ENCODE results near the gene TRAPPC4. TPM values are rescaled to one million over a fixed set of nuclear protein-coding genes. Genes with fewer than 3 reads are reported as not detected.
"Not testable (repeated sequence)": the region's sequence is repeated elsewhere in the genome, so short reads cannot be mapped to it uniquely, and the experiment has no call there.

The TRAPPC4 gene, protein sequence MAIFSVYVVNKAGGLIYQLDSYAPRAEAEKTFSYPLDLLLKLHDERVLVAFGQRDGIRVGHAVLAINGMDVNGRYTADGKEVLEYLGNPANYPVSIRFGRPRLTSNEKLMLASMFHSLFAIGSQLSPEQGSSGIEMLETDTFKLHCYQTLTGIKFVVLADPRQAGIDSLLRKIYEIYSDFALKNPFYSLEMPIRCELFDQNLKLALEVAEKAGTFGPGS
- 49.7 TPM for total RNA-seq
- long read RNA-seq, transcript TRAPPC4-214 (5 exons, 1,759 nt): major isoform, 31 of 36 reads
- long read RNA-seq, partial matches to known transcripts: 0 of 36 reads
- long read RNA-seq, other reads (novel, unspliced or antisense): 1 of 36 reads

DNA sequence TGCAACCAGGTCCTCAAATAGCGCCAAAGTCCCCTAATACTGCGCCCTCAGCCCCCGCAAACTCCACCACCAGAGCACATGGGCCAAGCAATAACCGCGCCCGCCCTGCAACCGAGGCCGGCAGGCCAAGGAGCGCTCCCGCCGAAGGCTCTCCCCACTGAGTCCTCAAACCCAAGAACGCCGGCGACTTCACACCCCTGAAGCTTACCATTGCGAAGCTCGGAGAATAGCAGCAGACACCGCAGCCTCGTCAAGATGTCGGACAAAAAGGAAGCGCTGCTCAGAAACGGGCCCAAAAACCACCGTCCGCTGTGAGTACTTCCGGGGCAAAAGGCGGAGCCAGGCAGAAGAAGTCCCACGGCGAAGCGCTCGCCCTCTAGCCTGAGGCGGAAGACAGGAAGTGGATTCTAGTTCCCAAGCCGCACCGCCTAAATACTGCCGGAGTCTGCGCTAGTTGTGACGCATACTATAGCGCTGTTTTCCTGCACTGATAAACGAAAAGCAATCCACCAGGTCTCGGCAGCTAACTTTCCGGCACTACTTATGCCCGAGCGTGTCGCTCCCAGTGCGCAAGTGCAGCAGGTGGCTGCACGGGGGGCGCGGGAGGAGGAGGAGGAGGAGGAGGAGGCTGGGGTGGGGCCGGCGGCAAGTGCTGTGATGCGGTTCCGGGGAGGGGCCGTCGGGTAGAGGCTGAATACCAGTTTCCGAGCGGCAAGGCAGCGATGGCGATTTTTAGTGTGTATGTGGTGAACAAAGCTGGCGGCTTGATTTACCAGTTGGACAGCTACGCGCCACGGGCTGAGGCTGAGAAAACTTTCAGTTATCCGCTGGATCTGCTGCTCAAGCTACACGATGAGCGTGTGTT is at the start of gene TRAPPC4, which contains the start of gene RPS25:
TRAPPC4 (plus strand) TSS at position 693 of the 865 bp plus-strand sequence; CDS start at position 723, 30 bp downstream.
RPS25 (minus strand) TSS at position 270 of the 865 bp plus-strand sequence; CDS start at position 211, 59 bp downstream.
- Histone ChIP-seq H3K27me3 (ENCODE audit: low read depth) (no peaks in the 10 kb centered on the region), H3K4me3 (peak within 1 kb of the TSS; percentile 93), H3K4me1 (peaks cover 48% of the 10 kb centered on the region), H3K27ac (peak within 1 kb of the TSS; percentile 96), H3K36me3 (peaks cover 64% of the 10 kb centered on the region), H3K9me3 (no peaks in the 10 kb centered on the region)
- TF ChIP-seq, protein P1, sequence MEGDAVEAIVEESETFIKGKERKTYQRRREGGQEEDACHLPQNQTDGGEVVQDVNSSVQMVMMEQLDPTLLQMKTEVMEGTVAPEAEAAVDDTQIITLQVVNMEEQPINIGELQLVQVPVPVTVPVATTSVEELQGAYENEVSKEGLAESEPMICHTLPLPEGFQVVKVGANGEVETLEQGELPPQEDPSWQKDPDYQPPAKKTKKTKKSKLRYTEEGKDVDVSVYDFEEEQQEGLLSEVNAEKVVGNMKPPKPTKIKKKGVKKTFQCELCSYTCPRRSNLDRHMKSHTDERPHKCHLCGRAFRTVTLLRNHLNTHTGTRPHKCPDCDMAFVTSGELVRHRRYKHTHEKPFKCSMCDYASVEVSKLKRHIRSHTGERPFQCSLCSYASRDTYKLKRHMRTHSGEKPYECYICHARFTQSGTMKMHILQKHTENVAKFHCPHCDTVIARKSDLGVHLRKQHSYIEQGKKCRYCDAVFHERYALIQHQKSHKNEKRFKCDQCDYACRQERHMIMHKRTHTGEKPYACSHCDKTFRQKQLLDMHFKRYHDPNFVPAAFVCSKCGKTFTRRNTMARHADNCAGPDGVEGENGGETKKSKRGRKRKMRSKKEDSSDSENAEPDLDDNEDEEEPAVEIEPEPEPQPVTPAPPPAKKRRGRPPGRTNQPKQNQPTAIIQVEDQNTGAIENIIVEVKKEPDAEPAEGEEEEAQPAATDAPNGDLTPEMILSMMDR (IDR thresholded peaks at IDR 0.05): no peak
- intact Hi-C loops (cut with DNase I): no loop called here
- DNase-seq: peak; percentile 97
- peak; percentile 97 for ATAC-seq

DNA sequence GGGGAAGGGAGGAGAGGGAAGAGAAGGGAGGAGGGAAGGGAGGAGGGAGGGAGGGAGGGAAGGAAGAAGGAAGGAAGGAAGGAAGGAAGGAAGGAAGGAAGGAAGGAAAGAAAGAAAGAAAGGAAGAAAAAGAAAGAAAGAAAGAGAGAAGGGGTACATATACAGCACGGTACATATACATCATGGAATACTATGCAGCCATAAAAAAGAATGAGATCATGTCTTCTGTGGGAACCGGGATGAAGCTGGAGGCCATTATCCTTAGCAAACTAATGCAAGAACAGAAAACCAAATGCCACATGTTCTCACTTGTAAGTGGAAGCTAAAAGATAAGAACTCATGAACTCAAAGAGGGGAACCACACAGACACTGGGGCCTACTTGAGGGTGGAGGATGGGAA is 49.1 kb upstream of the TRAPPC4 start:
- H3K27me3 ChIP-seq (ENCODE audit: low read depth); DNase-seq; H3K4me3 ChIP-seq; ATAC-seq; H3K27ac ChIP-seq; H3K36me3 ChIP-seq; H3K4me1 ChIP-seq; H3K9me3 ChIP-seq; intact Hi-C loops (cut with DNase I): not testable (repeated sequence)

DNA sequence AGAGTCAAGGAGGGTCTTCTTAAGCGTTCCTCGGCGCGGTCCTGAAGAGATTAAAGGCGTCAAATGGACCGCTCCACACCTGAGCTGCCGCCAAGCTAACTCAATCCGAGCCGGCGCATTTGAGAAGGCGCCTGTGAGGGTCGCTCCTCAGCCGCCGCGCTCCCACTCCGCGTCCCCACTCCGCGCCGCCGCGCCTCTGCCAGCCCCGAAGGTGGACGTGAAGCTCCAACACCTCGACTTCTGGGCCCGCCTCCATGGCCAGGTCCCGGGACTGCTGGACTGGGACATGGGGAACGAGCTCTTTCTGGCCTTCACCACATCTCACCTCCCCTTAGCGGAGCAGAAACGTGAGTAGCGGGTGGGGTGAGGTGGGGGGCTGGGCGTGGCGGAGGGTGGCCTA is 46.9 kb upstream of the TRAPPC4 start, which contains the start of gene FOXR1:
FOXR1 (plus strand) TSS at position 116 of the 400 bp plus-strand sequence; CDS start at position 287, 171 bp downstream.
- no peak within 1 kb of the TSS for H3K4me3 ChIP-seq
- no peak for ATAC-seq
- no peaks in the 10 kb centered on the region for H3K9me3 ChIP-seq
- H3K27me3 ChIP-seq (ENCODE audit: low read depth): peaks cover 6% of the 10 kb centered on the region
- H3K27ac ChIP-seq: no peak within 1 kb of the TSS
- H3K36me3 ChIP-seq: no peaks in the 10 kb centered on the region
- H3K4me1 ChIP-seq: no peaks in the 10 kb centered on the region
- TF ChIP-seq, protein P1 (IDR thresholded peaks at IDR 0.05): no peak
- DNase-seq: no peak
- intact Hi-C loops (cut with DNase I): no loop called here

DNA sequence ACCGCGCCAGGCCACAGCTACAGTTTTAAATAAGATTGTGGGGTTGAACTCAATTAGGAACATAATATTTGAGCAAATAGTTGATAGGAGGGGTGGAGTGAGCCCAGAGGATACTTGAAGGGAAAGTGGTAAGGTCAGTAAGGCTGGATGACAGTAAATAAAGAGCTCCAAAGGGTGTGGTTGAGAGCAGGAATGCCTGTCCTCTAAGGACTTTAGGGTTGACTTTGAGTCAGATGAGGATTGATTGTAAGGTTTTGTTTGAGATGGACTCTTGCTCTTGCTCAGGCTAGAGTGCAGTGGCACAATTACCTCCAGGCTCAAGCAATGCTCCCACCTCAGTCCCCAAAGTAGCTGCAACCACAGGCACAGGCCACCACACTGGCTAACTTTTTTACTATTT is 44.6 kb upstream of the TRAPPC4 start:
- no peak for DNase-seq
- H3K4me1 ChIP-seq: no peaks in the 10 kb centered on the region
- no peaks in the 10 kb centered on the region for H3K36me3 ChIP-seq
- ATAC-seq: peak; percentile 86 to 91
- no peak overlapping the region for H3K27ac ChIP-seq
- H3K27me3 ChIP-seq (ENCODE audit: low read depth): peaks cover 6% of the 10 kb centered on the region
- H3K9me3 ChIP-seq: no peaks in the 10 kb centered on the region
- intact Hi-C loops (cut with DNase I): no loop called here
- TF ChIP-seq, protein P1 (IDR thresholded peaks at IDR 0.05): no peak
- no peak overlapping the region for H3K4me3 ChIP-seq

DNA sequence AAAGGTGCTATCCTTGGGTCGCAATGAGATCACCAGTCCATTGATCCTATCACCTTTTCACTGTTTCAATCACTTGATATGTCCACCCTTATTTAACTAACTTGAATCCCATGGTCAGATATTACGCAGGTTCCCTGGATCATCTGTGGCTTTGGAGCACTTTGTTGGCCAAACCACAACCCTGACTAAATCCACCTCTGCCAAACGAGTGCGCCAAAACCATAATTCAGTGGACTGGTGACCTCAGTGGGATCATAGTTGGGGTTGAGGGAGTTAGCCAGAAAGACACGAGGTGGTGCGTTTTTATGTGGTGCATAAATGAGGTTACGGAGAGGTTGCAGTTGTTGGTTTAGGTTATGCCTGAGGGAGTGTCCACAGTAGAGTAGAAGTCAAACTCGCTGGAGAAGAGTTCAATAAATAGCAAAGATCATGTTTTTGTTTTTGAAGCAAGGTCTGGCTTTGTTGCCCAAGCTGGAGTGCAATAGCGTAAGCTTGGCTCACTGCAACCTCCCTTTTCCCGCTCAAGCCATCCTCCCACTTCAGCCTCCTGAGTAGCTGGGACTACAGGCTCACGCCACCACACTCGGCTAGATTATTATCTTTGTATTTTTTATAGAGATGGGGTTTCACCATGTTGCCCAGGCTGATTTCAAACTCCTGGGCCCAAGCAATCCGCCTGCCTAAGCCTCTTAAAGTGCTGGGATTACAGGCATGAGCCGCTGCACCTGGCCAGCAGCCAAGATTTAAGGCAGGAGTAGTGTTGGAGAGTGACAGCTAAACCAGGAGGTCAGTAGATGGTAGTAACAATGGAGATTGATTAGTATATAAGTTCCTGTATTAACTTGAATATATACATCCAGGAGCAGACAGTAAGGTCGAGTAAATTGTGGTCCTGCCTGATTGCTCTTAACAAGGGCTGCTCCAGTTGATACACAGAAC is 42.5 kb upstream of the TRAPPC4 start:
- intact Hi-C loops (cut with DNase I): no loop called here
- DNase-seq (no peak), ATAC-seq (no peak)
- TF ChIP-seq, protein P1 (IDR thresholded peaks at IDR 0.05): no peak
- Histone ChIP-seq H3K4me3 (no peak overlapping the region), H3K9me3 (no peaks in the 10 kb centered on the region), H3K27ac (no peak overlapping the region), H3K27me3 (ENCODE audit: low read depth) (peaks cover 6% of the 10 kb centered on the region), H3K36me3 (no peaks in the 10 kb centered on the region), H3K4me1 (peaks cover 16% of the 10 kb centered on the region)
